Measurements from ENCODE around the gene CERS4. TPM values are rescaled to one million over a fixed set of nuclear protein-coding genes. Genes with fewer than 3 reads are reported as not detected.
A peak's percentile ranks its signal among the peaks of the same experiment; 100 is the strongest.

The CERS4 gene
- 16.7 and 19.7 TPM in 2 replicates for total RNA-seq (2012; rRNA removed)

DNA sequence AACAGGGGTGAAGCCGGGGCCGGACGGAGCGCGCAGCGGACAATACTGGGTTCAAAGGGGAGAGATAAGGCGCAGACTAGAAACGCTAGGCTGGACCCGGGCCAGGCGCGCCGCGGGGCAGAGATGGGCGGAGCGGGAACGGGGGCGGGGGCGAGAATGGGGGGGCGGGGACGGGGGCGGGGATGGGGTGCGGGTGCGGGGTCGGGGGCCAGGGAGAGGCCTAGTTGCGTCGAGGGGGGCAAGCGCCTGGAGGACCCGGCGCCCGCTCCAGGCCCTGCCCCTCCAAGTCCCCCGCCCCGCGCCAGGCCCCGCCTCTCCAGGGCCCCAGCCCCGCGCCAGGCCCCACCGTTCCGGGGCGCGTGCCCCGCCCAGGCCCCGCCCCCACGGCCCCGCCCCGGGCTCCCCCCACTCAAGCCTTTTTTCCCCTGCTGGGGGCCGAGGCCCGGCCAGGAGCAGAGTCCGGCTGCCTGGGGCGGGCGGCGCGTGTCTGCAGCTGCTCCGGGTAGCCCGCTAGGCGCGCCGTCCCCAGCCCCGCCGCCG lies at the start of gene CERS4:
CERS4 (plus strand) TSS at position 449 of the 540 bp plus-strand sequence. CDS start 41,707 bp downstream, outside the sequence.
- H3K27me3 ChIP-seq (ENCODE audit: control insufficient read depth, insufficient read depth, low read length): peaks cover 28% of the 10 kb centered on the region
- no peak within 1 kb of the TSS for H3K9ac ChIP-seq (ENCODE audit: low read depth, low read length)
- peak within 1 kb of the TSS; percentile 52 for H3K4me2 ChIP-seq (ENCODE audit: low read length)
- no peaks in the 10 kb centered on the region for H3K9me3 ChIP-seq (replicated peaks; ENCODE audit: low read length)
- peak within 1 kb of the TSS; percentile 19 for H3K4me3 ChIP-seq (ENCODE audit: low read length)
- no peaks in the 10 kb centered on the region for H3K4me1 ChIP-seq (ENCODE audit: control insufficient read depth, insufficient read depth, low read length)
- no peaks in the 10 kb centered on the region for H3K36me3 ChIP-seq (ENCODE audit: insufficient read depth, low read length)

DNA sequence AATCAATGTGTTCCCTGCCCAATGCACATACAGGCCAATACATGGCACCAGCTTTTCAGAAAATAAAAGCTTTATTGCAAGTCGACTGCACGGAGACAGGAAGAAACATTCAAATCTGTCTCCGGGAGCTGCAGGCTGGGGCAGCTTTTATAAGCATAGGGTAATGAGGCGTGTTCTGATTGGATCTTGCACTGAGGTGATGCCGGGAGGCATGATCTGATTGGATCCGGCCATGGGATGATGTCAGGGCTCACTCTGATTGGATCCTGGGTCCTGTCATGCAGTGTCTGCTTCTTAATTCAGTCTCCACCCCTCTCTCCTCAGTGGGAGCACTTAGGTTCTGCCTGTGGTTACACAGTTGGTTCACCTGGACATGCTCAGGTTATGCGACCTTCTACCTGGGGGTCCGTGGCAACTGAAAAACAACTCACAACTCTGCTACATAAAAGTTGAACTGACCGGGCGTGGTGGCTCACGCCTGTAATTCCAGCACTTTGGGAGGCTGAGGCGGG lies 48.0 kb upstream of the CERS4 start:
- Histone ChIP-seq H3K4me3 (ENCODE audit: low read length) (no peak overlapping the region), H3K4me1 (ENCODE audit: control insufficient read depth, insufficient read depth, low read length) (no peaks in the 10 kb centered on the region), H3K27me3 (ENCODE audit: control insufficient read depth, insufficient read depth, low read length) (peaks cover 3% of the 10 kb centered on the region), H3K36me3 (ENCODE audit: insufficient read depth, low read length) (no peaks in the 10 kb centered on the region), H3K4me2 (ENCODE audit: low read length) (no peak overlapping the region), H3K9me3 (replicated peaks; ENCODE audit: low read length) (no peaks in the 10 kb centered on the region), H3K9ac (ENCODE audit: low read depth, low read length) (no peak overlapping the region)

GRCh38 chr19:8163759-8164158 lies 45.4 kb upstream of the CERS4 start:
- Histone ChIP-seq H3K27me3 (ENCODE audit: control insufficient read depth, insufficient read depth, low read length) (peaks cover 6% of the 10 kb centered on the region), H3K4me3 (ENCODE audit: low read length) (no peak overlapping the region), H3K36me3 (ENCODE audit: insufficient read depth, low read length) (no peaks in the 10 kb centered on the region), H3K9me3 (replicated peaks; ENCODE audit: low read length) (no peaks in the 10 kb centered on the region), H3K4me2 (ENCODE audit: low read length) (no peak overlapping the region), H3K9ac (ENCODE audit: low read depth, low read length) (no peak overlapping the region), H3K4me1 (ENCODE audit: control insufficient read depth, insufficient read depth, low read length) (no peaks in the 10 kb centered on the region)

DNA sequence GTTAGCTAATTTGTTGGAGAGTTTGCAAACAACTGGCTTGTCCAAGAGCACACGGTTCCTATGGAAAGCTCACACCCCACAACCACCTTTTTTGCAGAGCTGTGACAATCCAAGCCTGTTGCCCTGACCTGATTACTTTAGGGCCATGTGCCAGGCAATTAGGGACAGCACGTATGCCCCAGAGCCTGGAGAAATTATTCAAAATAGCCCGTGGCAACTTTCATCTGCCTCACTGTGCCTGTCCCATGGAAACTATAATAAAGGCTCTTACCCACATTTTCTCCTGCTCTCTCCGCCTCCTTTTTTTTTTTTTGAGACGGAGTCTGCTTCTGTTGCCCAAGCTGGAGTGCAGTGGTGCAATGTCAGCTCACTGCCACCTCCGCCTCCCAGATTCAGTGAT lies 41.2 kb upstream of the CERS4 start:
- no peaks in the 10 kb centered on the region for H3K36me3 ChIP-seq (ENCODE audit: insufficient read depth, low read length)
- no peak overlapping the region for H3K9ac ChIP-seq (ENCODE audit: low read depth, low read length)

DNA sequence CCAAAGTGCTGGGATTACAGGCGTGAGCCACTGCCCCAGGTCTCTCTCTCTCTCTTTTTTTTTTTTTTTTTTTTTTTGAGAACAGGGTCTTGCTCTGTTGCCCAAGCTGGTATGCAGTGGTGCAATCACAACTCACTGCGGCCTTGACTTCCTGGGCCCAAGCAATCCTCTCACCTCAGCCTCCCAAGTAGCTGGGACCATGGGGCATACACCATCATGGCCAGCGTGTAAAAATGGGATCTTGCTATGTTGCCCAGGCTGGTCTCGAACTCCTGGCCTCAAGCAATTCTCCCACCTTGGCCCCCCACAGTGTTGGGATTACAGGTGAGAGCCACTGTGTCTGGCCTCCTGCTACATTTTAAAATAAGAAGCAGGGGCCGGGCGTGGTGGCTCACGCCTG lies 40.6 kb upstream of the CERS4 start:
- Histone ChIP-seq H3K27me3 (ENCODE audit: control insufficient read depth, insufficient read depth, low read length) (peaks cover 6% of the 10 kb centered on the region), H3K36me3 (ENCODE audit: insufficient read depth, low read length) (no peaks in the 10 kb centered on the region), H3K4me3 (ENCODE audit: low read length) (no peak overlapping the region), H3K9me3 (replicated peaks; ENCODE audit: low read length) (no peaks in the 10 kb centered on the region), H3K9ac (ENCODE audit: low read depth, low read length) (no peak overlapping the region), H3K4me2 (ENCODE audit: low read length) (no peak overlapping the region), H3K4me1 (ENCODE audit: control insufficient read depth, insufficient read depth, low read length) (no peaks in the 10 kb centered on the region)

More for the DNA sequence above, 41.2 kb upstream of the CERS4 start:
- Histone ChIP-seq H3K4me2 (ENCODE audit: low read length) (no peak overlapping the region), H3K27me3 (ENCODE audit: control insufficient read depth, insufficient read depth, low read length) (peaks cover 6% of the 10 kb centered on the region), H3K4me1 (ENCODE audit: control insufficient read depth, insufficient read depth, low read length) (no peaks in the 10 kb centered on the region), H3K4me3 (ENCODE audit: low read length) (no peak overlapping the region), H3K9me3 (replicated peaks; ENCODE audit: low read length) (no peaks in the 10 kb centered on the region)

- peaks cover 4% of the 10 kb centered on the region for H3K27me3 ChIP-seq (ENCODE audit: control insufficient read depth, insufficient read depth, low read length)
- no peak overlapping the region for H3K9ac ChIP-seq (ENCODE audit: low read depth, low read length)
- H3K9me3 ChIP-seq (replicated peaks; ENCODE audit: low read length): no peaks in the 10 kb centered on the region
- H3K4me2 ChIP-seq (ENCODE audit: low read length): no peak overlapping the region
- no peaks in the 10 kb centered on the region for H3K36me3 ChIP-seq (ENCODE audit: insufficient read depth, low read length)
- no peaks in the 10 kb centered on the region for H3K4me1 ChIP-seq (ENCODE audit: control insufficient read depth, insufficient read depth, low read length)
- no peak overlapping the region for H3K4me3 ChIP-seq (ENCODE audit: low read length)
These were observed 34.5 kb upstream of the CERS4 start for GRCh38 chr19:8174706-8175105.

DNA sequence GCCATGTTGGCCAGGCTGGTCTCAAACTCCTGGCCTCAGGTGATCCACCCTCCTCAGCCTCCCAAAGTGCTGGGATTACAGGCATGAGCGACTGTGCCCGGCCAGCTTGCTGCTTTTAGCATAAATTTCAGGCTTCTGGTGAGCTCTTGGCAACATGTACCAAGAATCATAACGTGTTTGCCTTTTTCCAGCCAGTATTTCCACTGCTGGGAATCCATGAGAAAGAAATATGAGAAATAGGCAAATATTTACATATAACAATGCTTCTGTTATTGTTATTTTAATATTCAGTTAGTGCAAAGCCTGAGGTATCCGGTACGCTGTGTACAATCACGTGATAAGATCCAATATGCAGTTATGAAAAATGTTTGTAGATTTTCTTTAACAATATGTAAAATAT lies 29.2 kb upstream of the CERS4 start:
- no peak overlapping the region for H3K9ac ChIP-seq (ENCODE audit: low read depth, low read length)
- H3K4me3 ChIP-seq (ENCODE audit: low read length): no peak overlapping the region
- no peaks in the 10 kb centered on the region for H3K36me3 ChIP-seq (ENCODE audit: insufficient read depth, low read length)
- no peaks in the 10 kb centered on the region for H3K4me1 ChIP-seq (ENCODE audit: control insufficient read depth, insufficient read depth, low read length)
- no peak overlapping the region for H3K4me2 ChIP-seq (ENCODE audit: low read length)
- H3K9me3 ChIP-seq (replicated peaks; ENCODE audit: low read length): no peaks in the 10 kb centered on the region
- peaks cover 4% of the 10 kb centered on the region for H3K27me3 ChIP-seq (ENCODE audit: control insufficient read depth, insufficient read depth, low read length)

DNA sequence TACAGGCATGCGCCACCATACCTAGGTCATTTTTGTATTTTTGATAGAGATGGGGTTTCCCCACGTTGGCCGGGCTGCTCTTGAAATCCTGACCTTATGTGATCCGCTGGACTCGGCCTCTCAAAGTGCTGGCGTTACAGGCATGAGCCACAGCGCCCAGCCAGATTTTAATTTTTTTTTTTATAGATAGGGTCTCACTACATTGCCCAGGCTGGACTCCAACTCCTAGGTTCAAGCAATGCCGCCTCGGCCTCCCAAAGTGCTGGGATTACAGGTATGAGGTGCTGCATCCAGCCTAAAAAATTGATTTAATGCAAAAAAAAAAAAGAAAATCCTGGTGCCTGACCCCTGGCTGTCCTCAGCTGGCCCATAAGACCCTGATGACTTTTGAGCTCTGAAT lies 24.9 kb upstream of the CERS4 start:
- Histone ChIP-seq H3K4me2 (ENCODE audit: low read length) (no peak overlapping the region), H3K4me3 (ENCODE audit: low read length) (no peak overlapping the region), H3K9ac (ENCODE audit: low read depth, low read length) (no peak overlapping the region), H3K27me3 (ENCODE audit: control insufficient read depth, insufficient read depth, low read length) (peaks cover 3% of the 10 kb centered on the region), H3K9me3 (replicated peaks; ENCODE audit: low read length) (no peaks in the 10 kb centered on the region), H3K4me1 (ENCODE audit: control insufficient read depth, insufficient read depth, low read length) (no peaks in the 10 kb centered on the region), H3K36me3 (ENCODE audit: insufficient read depth, low read length) (no peaks in the 10 kb centered on the region)

DNA sequence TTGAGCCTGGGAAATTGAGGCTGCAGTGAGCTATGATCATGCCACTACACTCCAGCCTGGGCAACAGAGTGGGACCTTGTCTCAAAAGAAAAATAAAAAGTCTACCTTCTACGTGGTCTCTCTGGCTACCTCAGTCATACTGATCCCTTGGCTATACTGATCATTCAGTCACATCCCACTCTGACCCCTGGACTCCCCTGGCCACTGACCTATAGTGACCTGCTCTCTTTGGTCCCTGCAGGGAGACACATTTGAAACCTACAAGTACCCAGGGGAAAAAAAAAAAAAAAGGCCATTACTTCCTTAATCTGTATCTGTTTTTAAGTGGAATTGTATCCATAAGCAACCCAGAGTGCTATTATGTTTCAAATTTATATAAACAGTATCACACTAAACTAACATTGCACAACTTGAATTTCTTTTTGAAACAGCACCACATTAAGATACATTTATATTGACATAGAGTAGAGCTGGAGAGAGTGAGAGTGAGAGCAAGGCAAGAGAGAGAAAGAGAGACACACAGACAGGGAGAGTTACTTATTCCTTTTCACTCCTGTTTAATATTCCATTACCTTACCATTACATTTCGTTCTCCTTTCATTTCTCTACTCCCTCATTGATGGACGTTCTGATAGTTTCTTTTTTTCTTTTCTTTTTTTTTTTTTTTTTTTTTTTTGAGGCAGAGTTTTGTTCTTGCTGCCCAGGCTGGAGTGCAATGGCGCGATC lies 23.7 kb upstream of the CERS4 start:
- no peaks in the 10 kb centered on the region for H3K9me3 ChIP-seq (replicated peaks; ENCODE audit: low read length)
- H3K36me3 ChIP-seq (ENCODE audit: insufficient read depth, low read length): no peaks in the 10 kb centered on the region
- no peak overlapping the region for H3K4me2 ChIP-seq (ENCODE audit: low read length)
- no peaks in the 10 kb centered on the region for H3K4me1 ChIP-seq (ENCODE audit: control insufficient read depth, insufficient read depth, low read length)
- H3K4me3 ChIP-seq (ENCODE audit: low read length): no peak overlapping the region
- peaks cover 4% of the 10 kb centered on the region for H3K27me3 ChIP-seq (ENCODE audit: control insufficient read depth, insufficient read depth, low read length)
- no peak overlapping the region for H3K9ac ChIP-seq (ENCODE audit: low read depth, low read length)

GRCh38 chr19:8192221-8192820 lies 16.8 kb upstream of the CERS4 start:
- H3K9me3 ChIP-seq (replicated peaks; ENCODE audit: low read length): no peaks in the 10 kb centered on the region
- H3K27me3 ChIP-seq (ENCODE audit: control insufficient read depth, insufficient read depth, low read length): peaks cover 6% of the 10 kb centered on the region
- H3K4me3 ChIP-seq (ENCODE audit: low read length): no peak overlapping the region
- H3K4me1 ChIP-seq (ENCODE audit: control insufficient read depth, insufficient read depth, low read length): no peaks in the 10 kb centered on the region
- no peak overlapping the region for H3K4me2 ChIP-seq (ENCODE audit: low read length)
- H3K36me3 ChIP-seq (ENCODE audit: insufficient read depth, low read length): no peaks in the 10 kb centered on the region
- no peak overlapping the region for H3K9ac ChIP-seq (ENCODE audit: low read depth, low read length)

DNA sequence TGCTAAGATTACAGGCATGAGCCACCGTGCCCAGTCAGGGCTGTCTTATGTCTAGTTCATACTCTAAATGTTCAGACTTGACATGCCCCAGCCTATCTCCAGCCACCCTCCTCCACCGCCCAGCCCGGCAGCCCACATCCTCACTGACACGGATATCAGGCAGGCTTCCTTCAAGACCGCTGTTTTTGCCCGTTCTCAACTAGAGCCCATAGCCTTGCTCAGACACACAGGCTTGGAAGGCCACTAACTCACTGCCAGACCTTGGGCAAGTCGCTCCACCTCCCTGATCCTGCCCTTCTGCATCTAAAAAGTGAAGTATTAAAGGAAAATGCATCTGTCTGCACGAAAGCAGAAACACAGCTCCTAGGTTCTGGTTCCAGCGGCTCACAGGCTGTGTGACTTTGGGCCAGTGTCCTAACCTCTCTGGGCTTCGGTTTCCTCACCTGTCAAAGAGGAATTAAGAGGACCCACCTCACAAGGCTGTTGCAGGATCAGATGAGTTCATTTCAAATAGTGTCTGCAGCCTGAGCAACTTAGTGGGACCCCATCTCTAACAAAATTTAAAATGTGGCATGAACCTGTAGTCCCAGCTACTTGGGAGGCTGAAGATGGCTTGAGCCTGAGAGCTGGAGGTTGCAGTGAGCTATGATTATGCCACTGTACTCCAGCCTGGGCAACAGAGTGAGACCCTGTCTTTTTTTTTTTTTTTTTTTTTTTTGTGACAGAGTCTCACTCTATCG lies 14.5 kb upstream of the CERS4 start:
- Histone ChIP-seq H3K36me3 (ENCODE audit: insufficient read depth, low read length) (no peaks in the 10 kb centered on the region), H3K4me3 (ENCODE audit: low read length) (no peak overlapping the region), H3K4me2 (ENCODE audit: low read length) (no peak overlapping the region), H3K4me1 (ENCODE audit: control insufficient read depth, insufficient read depth, low read length) (no peaks in the 10 kb centered on the region), H3K27me3 (ENCODE audit: control insufficient read depth, insufficient read depth, low read length) (peaks cover 3% of the 10 kb centered on the region), H3K9ac (ENCODE audit: low read depth, low read length) (no peak overlapping the region), H3K9me3 (replicated peaks; ENCODE audit: low read length) (no peaks in the 10 kb centered on the region)
